ENCODE data around the gene KMT2B.

GRCh38 chr19:35695895-35696422, 21.8 kb upstream of the KMT2B start:
- TF ChIP-seq, protein P1, sequence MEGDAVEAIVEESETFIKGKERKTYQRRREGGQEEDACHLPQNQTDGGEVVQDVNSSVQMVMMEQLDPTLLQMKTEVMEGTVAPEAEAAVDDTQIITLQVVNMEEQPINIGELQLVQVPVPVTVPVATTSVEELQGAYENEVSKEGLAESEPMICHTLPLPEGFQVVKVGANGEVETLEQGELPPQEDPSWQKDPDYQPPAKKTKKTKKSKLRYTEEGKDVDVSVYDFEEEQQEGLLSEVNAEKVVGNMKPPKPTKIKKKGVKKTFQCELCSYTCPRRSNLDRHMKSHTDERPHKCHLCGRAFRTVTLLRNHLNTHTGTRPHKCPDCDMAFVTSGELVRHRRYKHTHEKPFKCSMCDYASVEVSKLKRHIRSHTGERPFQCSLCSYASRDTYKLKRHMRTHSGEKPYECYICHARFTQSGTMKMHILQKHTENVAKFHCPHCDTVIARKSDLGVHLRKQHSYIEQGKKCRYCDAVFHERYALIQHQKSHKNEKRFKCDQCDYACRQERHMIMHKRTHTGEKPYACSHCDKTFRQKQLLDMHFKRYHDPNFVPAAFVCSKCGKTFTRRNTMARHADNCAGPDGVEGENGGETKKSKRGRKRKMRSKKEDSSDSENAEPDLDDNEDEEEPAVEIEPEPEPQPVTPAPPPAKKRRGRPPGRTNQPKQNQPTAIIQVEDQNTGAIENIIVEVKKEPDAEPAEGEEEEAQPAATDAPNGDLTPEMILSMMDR (conservative IDR thresholded peaks at IDR 0.05; ENCODE audit: low read length): no peak
- TF ChIP-seq EZH2phosphoT487 (IDR thresholded peaks at IDR 0.05; ENCODE audit: borderline replicate concordance): no peak

Data from Loucy (cell line).